DND-41 (cell line): Measurements from ENCODE around the gene TOB2.

Experiments
- ATAC-seq: fragments of 200-7000 bp; cut with Tn5 transposase; 3 replicates; pipeline ENCODE4 v1.9.1; 2021; ENCODE audit warnings: low read depth; ENCODE audit not compliant: insufficient read depth
- DNase-seq: peaks from one replicate; pipeline ENCODE4 v3.0.0-alpha.2; 2020
- H2AFZ ChIP-seq: 2 replicates; pipeline ENCODE4 v1.6.0; 2012; ENCODE audit warnings: low read depth, low read length
- H3K27ac ChIP-seq: 2 replicates; pipeline ENCODE4 v1.5.1; 2012; ENCODE audit warnings: low read length, inconsistent platforms
- H3K27me3 ChIP-seq: fragments of 200-600 bp; sonication (generic); 2 replicates; pipeline ENCODE4 v1.6.0; 2012; ENCODE audit warnings: low read length, mild to moderate bottlenecking, inconsistent platforms; ENCODE audit not compliant: insufficient read depth, poor library complexity
- H3K36me3 ChIP-seq: 2 replicates; pipeline ENCODE4 v1.5.1; 2012; ENCODE audit warnings: low read length, inconsistent platforms; ENCODE audit not compliant: insufficient read depth
- H3K4me1 ChIP-seq: 2 replicates; pipeline ENCODE4 v1.5.1; 2012; ENCODE audit warnings: mild to moderate bottlenecking, low read length; ENCODE audit not compliant: insufficient read depth
- H3K4me2 ChIP-seq: 2 replicates; pipeline ENCODE4 v1.6.0; 2012; ENCODE audit warnings: mild to moderate bottlenecking, moderate library complexity, low read length, inconsistent platforms; ENCODE audit not compliant: insufficient read depth
- H3K4me3 ChIP-seq, 2 experiments: fragments of 200-600 bp in 1 of 2; shearing (Covaris generic) in 1 of 2; 2 replicates each; pipeline ENCODE4 v1.5.1; 2012 to 2016; ENCODE audit warnings: inconsistent platforms in 2 of 2, low read length in 2 of 2, mild to moderate bottlenecking in 2 of 2, low read depth in 1 of 2, moderate library complexity in 1 of 2
- H3K79me2 ChIP-seq: 2 replicates; pipeline ENCODE4 v1.6.0; 2012; ENCODE audit warnings: low read length, inconsistent platforms; ENCODE audit not compliant: insufficient read depth
- H3K9ac ChIP-seq: 2 replicates; pipeline ENCODE4 v1.6.0; 2012; ENCODE audit warnings: low read depth, mild to moderate bottlenecking, inconsistent platforms, low read length, moderate library complexity
- H3K9me3 ChIP-seq: 2 replicates; pipeline ENCODE4 v1.5.1; 2012; ENCODE audit warnings: low read length, moderate library complexity, mild to moderate bottlenecking, inconsistent platforms; ENCODE audit not compliant: insufficient read depth, severe bottlenecking
- H4K20me1 ChIP-seq: 2 replicates; pipeline ENCODE4 v1.6.0; 2012; ENCODE audit warnings: low read length; ENCODE audit not compliant: insufficient read depth
- EZH2 ChIP-seq: IDR thresholded peaks from 3 replicates; pipeline ENCODE4 v1.6.1; 2012; ENCODE audit warnings: borderline replicate concordance, low read depth, mild to moderate bottlenecking, moderate library complexity, low read length, inconsistent platforms; ENCODE audit not compliant: severe bottlenecking
- TF ChIP-seq, protein P1 (sequence below): IDR thresholded peaks from 2 replicates; pipeline ENCODE4 v1.5.1; 2012; ENCODE audit warnings: borderline replicate concordance, low read length, moderate library complexity, mild to moderate bottlenecking; ENCODE audit not compliant: poor library complexity, severe bottlenecking; ENCODE audit errors: extremely low read depth

The TOB2 gene

DNA sequence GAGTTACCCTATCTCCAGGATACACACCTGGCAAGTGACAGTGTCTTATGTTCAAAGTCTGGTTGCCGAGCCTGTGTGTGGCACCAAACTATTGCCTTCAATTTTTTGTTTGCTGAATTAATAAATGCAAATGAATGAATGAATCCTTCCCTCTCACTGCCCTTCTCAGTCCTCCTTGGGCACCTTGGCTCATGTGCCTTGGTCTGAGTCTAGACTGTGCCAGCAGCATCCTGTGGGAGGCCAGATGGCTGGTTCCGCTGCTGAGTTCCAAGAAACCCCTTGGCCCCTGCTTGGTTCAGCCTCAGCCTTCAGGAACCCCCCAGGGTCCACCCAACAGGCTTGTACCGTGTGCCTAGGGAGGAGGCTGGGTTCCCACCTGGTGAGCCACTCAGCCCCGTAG lies 31.0 kb downstream of the TOB2 start:
- H3K27ac ChIP-seq, result peak overlapping the region; percentile 57; the same call in 1 of the 2 replicates
- H3K9me3 ChIP-seq, result no peaks in the 10 kb centered on the region
- TF ChIP-seq, protein P1, sequence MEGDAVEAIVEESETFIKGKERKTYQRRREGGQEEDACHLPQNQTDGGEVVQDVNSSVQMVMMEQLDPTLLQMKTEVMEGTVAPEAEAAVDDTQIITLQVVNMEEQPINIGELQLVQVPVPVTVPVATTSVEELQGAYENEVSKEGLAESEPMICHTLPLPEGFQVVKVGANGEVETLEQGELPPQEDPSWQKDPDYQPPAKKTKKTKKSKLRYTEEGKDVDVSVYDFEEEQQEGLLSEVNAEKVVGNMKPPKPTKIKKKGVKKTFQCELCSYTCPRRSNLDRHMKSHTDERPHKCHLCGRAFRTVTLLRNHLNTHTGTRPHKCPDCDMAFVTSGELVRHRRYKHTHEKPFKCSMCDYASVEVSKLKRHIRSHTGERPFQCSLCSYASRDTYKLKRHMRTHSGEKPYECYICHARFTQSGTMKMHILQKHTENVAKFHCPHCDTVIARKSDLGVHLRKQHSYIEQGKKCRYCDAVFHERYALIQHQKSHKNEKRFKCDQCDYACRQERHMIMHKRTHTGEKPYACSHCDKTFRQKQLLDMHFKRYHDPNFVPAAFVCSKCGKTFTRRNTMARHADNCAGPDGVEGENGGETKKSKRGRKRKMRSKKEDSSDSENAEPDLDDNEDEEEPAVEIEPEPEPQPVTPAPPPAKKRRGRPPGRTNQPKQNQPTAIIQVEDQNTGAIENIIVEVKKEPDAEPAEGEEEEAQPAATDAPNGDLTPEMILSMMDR, result no peak
- TF ChIP-seq EZH2, result no peak
- DNase-seq (no peak), ATAC-seq (no peak)
- H3K36me3 ChIP-seq, result no peaks in the 10 kb centered on the region; the same call in 1 of the 2 replicates
- peak overlapping the region in 1 of 2 experiments; percentile 69; a peak in 2 of 4 replicates for H3K4me3 ChIP-seq
- no peaks in the 10 kb centered on the region for H3K27me3 ChIP-seq
- peaks cover 7% of the 10 kb centered on the region; the same call in 1 of the 2 replicates for H4K20me1 ChIP-seq
- peaks cover 44% of the 10 kb centered on the region for H3K79me2 ChIP-seq
- H3K4me2 ChIP-seq, result peak overlapping the region; percentile 87
- H3K9ac ChIP-seq, result peak overlapping the region; percentile 86
- H3K4me1 ChIP-seq, result peaks cover 27% of the 10 kb centered on the region
- no peak overlapping the region for H2AFZ ChIP-seq

DNA sequence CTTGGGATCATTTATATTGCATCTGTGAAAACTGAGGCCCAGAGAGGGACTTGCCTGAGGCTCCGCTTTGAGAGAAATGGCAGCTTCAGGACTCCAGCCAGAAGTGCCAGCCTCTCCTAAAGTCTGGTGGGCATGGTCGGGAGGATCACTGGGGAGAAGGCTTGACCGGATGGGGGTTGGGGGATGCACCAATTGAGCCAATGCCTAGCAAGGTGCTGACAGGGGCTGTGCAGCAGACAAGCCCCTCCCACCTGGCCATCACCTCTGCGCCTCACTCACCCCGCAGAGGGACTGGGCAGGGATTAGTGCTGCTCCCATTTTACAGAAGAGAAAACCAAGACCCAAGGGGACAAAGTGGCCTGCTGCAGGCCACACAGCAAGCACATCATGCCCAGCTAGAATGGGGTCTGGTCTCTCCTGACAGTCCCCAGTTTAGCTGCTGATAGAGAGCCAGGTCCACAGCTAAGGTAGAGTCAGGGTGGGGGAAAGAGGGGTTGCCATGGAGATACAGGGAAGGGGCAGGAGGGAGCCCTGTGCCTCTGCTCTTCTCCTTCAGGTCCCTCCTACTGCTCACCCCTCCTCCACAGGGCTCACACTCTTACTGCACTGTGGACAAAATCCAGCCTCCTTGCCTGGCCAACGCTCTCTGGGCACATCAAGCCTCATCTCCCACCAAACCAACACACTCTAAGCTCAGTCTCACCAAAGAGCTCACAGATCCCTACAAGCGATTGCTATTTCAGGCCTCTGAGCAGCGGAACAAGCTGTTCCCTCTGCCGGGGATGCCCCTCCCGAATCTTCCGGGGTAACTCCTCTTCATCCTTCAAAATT lies 35.4 kb downstream of the TOB2 start:
- no peak for ATAC-seq
- Histone ChIP-seq H3K4me2 (no peak overlapping the region), H3K36me3 (no peaks in the 10 kb centered on the region; the same call in 1 of the 2 replicates)

DNA sequence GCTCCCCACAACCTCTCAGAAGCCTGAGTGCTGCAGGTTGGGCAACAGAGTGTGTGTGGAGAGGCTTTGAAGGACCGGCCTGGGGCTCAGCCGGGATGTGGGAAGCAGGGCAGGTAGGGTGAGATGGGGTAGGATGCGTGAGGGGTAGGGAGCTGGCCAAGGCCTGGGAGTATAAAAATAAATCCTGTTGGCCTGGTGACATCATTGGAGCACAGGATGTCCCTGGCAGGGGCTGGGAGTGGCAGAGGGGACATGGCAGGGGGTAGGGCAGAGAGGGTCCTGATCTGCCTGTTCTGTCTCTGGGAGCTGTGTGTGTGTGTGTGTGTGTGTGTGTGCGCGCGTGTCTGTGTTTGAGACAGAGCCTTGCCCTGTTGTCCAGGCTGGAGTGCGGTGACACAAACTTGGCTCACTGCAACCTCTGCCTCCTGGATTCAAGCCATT lies 36.3 kb downstream of the TOB2 start:
- peaks cover 21% of the 10 kb centered on the region for H3K4me1 ChIP-seq
- no peaks in the 10 kb centered on the region for H4K20me1 ChIP-seq
- peaks cover 27% of the 10 kb centered on the region for H3K79me2 ChIP-seq
- no peak for TF ChIP-seq EZH2
- TF ChIP-seq, protein P1, result no peak
- H3K4me3 ChIP-seq, result no peak overlapping the region
- H3K9ac ChIP-seq, result no peak overlapping the region
- ATAC-seq (no peak), DNase-seq (no peak)
- H3K4me2 ChIP-seq, result no peak overlapping the region
- H3K9me3 ChIP-seq, result no peaks in the 10 kb centered on the region
- H3K27ac ChIP-seq, result no peak overlapping the region
- H2AFZ ChIP-seq, result no peak overlapping the region
- H3K36me3 ChIP-seq, result no peaks in the 10 kb centered on the region; the same call in 1 of the 2 replicates
- H3K27me3 ChIP-seq, result no peaks in the 10 kb centered on the region

More for the DNA sequence above, 35.4 kb downstream of the TOB2 start:
- H3K9ac ChIP-seq, result no peak overlapping the region
- no peak overlapping the region for H3K4me3 ChIP-seq
- H3K27ac ChIP-seq, result no peak overlapping the region
- H3K4me1 ChIP-seq, result peaks cover 27% of the 10 kb centered on the region
- no peak for DNase-seq
- TF ChIP-seq, protein P1, result no peak
- TF ChIP-seq EZH2, result no peak
- H3K9me3 ChIP-seq, result no peaks in the 10 kb centered on the region
- no peaks in the 10 kb centered on the region for H3K27me3 ChIP-seq
- no peak overlapping the region for H2AFZ ChIP-seq
- H3K79me2 ChIP-seq, result peaks cover 33% of the 10 kb centered on the region
- 0 out of 2 replicates have a peak, but pooled peaks cover 2% of the 10 kb centered on the region for H4K20me1 ChIP-seq
